GM10248 (cell line): ENCODE data around the gene GABRG3.

Source experiments
- CTCF ChIA-PET: fragments of 300-600 bp; sonication (Branson Sonifier 250); formaldehyde crosslinking; extraction: SDS; loops from one replicate; lab custom pipeline; 2021; ENCODE audit warnings: antibody characterized with exemption; lab: Yijun Ruan, JAX
- POLR2A ChIA-PET: fragments of 350-650 bp; sonication (Branson Sonifier 250); formaldehyde crosslinking; extraction: SDS; loops from one replicate; lab custom pipeline; 2020; ENCODE audit warnings: antibody characterized with exemption; lab: Yijun Ruan, JAX
- DNase-seq: peaks from one replicate; pipeline ENCODE4 v3.0.0; 2012; ENCODE audit errors: extremely low spot score
- CTCF ChIP-seq: IDR thresholded peaks from 2 replicates; pipeline ENCODE4 v1.5.1; 2012; ENCODE audit warnings: mild to moderate bottlenecking, low read depth; ENCODE audit errors: extremely low read depth, missing control alignments, control extremely low read depth

GABRG3 gene

GRCh38 chr15:26935322-26935721, 35.7 kb upstream of the GABRG3 start:
- DNase-seq: no peak
- ChIA-PET POLR2A (no interaction called here), CTCF (interaction anchor here (1.4 kb wide), 1 partner anchor 15 kb away, joined by 3 read pairs; no protein-coding TSS in a partner anchor)
- no peak for TF ChIP-seq CTCF

- no peak for DNase-seq
- no peak for TF ChIP-seq CTCF
- ChIA-PET POLR2A (no interaction called here), CTCF (no interaction called here)
Observed at GRCh38 chr15:26936502-26936901, 34.5 kb upstream of the GABRG3 start.

- no peak for TF ChIP-seq CTCF
- CTCF ChIA-PET: no interaction called here
- DNase-seq: no peak
- POLR2A ChIA-PET: no interaction called here
Observed at GRCh38 chr15:26937134-26937533, 33.8 kb upstream of the GABRG3 start.

GRCh38 chr15:26939398-26939797, 31.6 kb upstream of the GABRG3 start:
- no peak for TF ChIP-seq CTCF
- CTCF ChIA-PET: no interaction called here
- DNase-seq: no peak

GRCh38 chr15:26941489-26941888, 29.5 kb upstream of the GABRG3 start:
- no peak for TF ChIP-seq CTCF
- ChIA-PET CTCF (no interaction called here), POLR2A (no interaction called here)
- DNase-seq: no peak

More at GRCh38 chr15:26939398-26939797, 31.6 kb upstream of the GABRG3 start:
- POLR2A ChIA-PET: no interaction called here

GRCh38 chr15:26943866-26944265, 27.1 kb upstream of the GABRG3 start:
- TF ChIP-seq CTCF: no peak
- no peak for DNase-seq
- ChIA-PET CTCF (no interaction called here), POLR2A (no interaction called here)

- TF ChIP-seq CTCF: no peak
- ChIA-PET POLR2A (no interaction called here), CTCF (no interaction called here)
- no peak for DNase-seq
Observed at GRCh38 chr15:26945046-26945445, 25.9 kb upstream of the GABRG3 start.
